A549 (cell line): ENCODE measurements around the gene MPPE1. TPM values are rescaled to one million over a fixed set of nuclear protein-coding genes. Genes with fewer than 3 reads are reported as not detected.
A peak's percentile ranks its signal among the peaks of the same experiment; 100 is the strongest.

ENCODE experiments used
- ATAC-seq, 2 experiments: fragments of 200-7000 bp in 1 of 2; fragments of >200 bp in 1 of 2; cut with Nextera tagmentation in 1 of 2; cut with Tn5 transposase in 1 of 2; 3 replicates each; pipeline versions ENCODE4 v1.8.0 to v1.9.1; 2018 to 2020; ENCODE audit warnings: mild to moderate bottlenecking in 1 of 2, moderate library complexity in 1 of 2
- CTCF ChIA-PET: fragments of 300-600 bp; sonication (Branson Sonifier 250); formaldehyde crosslinking; extraction: SDS; loops from one replicate; lab custom pipeline; 2021; ENCODE audit warnings: antibody characterized with exemption, inconsistent platforms; lab: Yijun Ruan, JAX
- POLR2A ChIA-PET: fragments of 350-600 bp; formaldehyde crosslinking; extraction: SDS; loops from one replicate; lab custom pipeline; 2021; ENCODE audit warnings: antibody characterized with exemption, inconsistent platforms; lab: Yijun Ruan, JAX
- DNase-seq, 2 experiments: peaks; one replicate each; pipeline versions ENCODE4 v3.0.0 to v3.0.0-alpha.2; 2011 to 2016; ENCODE audit warnings: low read depth in 1 of 2, low spot score in 1 of 2
- FAIRE-seq: peaks from 2 replicates; lab custom pipeline; 2011; peaks lifted over from hg19 to GRCh38; lab: Jason Lieb, UNC
- H3K27ac ChIP-seq, 2 experiments: fragments of >200 bp; sonication (Bioruptor Twin); formaldehyde crosslinking; 3 replicates each; pipeline ENCODE4 v1.5.1; 2016 to 2017
- H3K4me1 ChIP-seq: fragments of >200 bp; sonication (Bioruptor Twin); formaldehyde crosslinking; 3 replicates; pipeline ENCODE4 v1.6.1; 2016
- H3K4me2 ChIP-seq: fragments of >200 bp; sonication (Bioruptor Twin); formaldehyde crosslinking; 3 replicates; pipeline ENCODE4 v1.6.1; 2016
- H3K4me3 ChIP-seq: fragments of >200 bp; sonication (Bioruptor Twin); formaldehyde crosslinking; 3 replicates; pipeline ENCODE4 v1.5.1; 2016
- H3K9me3 ChIP-seq: fragments of >200 bp; sonication (Bioruptor Twin); formaldehyde crosslinking; 3 replicates; pipeline ENCODE4 v1.6.1; 2016
- EHMT2 ChIP-seq: fragments of 200-600 bp; sonication (generic); IDR thresholded peaks from 2 replicates; pipeline ENCODE4 v1.6.1; 2016; ENCODE audit warnings: antibody characterized with exemption, low read depth, mild to moderate bottlenecking, moderate library complexity
- HEYL ChIP-seq: fragments of 250-450 bp; sonication (Bioruptor Pico); IDR thresholded peaks from 2 replicates; pipeline ENCODE4 v1.8.0; 2021; ENCODE audit warnings: mild to moderate bottlenecking, moderate library complexity
- KDM1A ChIP-seq: fragments of 200-600 bp; sonication (generic); IDR thresholded peaks from 2 replicates; pipeline ENCODE4 v1.6.1; 2016; ENCODE audit warnings: low read depth, mild to moderate bottlenecking
- MAFK ChIP-seq: fragments of 450-650 bp; IDR thresholded peaks from 2 replicates; pipeline ENCODE4 v1.6.1; 2014; ENCODE audit not compliant: partially characterized antibody
- NFE2L2 ChIP-seq: fragments of 150-350 bp; conservative IDR thresholded peaks from 2 replicates; pipeline ENCODE4 v1.6.1; 2014; ENCODE audit warnings: low read length
- RAD21 ChIP-seq, 2 experiments: fragments of >200 bp in 1 of 2; sonication (Bioruptor Twin) in 1 of 2; formaldehyde crosslinking in 1 of 2; IDR thresholded peaks in 1 of 2; conservative IDR thresholded peaks in 1 of 2; 2 replicates in 1 of 2; 3 replicates in 1 of 2; pipeline ENCODE4 v1.6.1; 2012 to 2018; ENCODE audit warnings: inconsistent platforms in 1 of 2
- RFX5 ChIP-seq: fragments of 450-650 bp; IDR thresholded peaks from 2 replicates; pipeline ENCODE4 v1.7.1; 2014; ENCODE audit warnings: antibody characterized with exemption, mild to moderate bottlenecking, moderate library complexity
- WGBS: methylation state at CpG from one replicate; pipeline ENCODE4 v1.1.6; 2017; ENCODE audit errors: missing lambda C conversion rate; 5-methylcytosine and 5-hydroxymethylcytosine counted together
- polyA plus RNA-seq, 4 experiments: library from polyadenylated mRNA; depleted of rRNA in 3 of 4; stranded (reverse); fragments of >200 nt; fragmentation: RNase III in 1 of 4; extraction: RNeasy Plus Mini Kit Qiagen cat#74134 plus additional on column Dnase treatment in 1 of 4; gene quantifications; 2 replicates in 3 of 4; 3 replicates in 1 of 4; pipeline ENCODE4 v1.2.3, GENCODE V29; 2011 to 2017
- TF ChIP-seq, protein P1 (sequence below): fragments of >200 bp; sonication (Bioruptor Twin); formaldehyde crosslinking; IDR thresholded peaks from 3 replicates; pipeline ENCODE4 v1.6.1; 2016
- TF ChIP-seq, protein P2 (sequence below): fragments of 450-650 bp; IDR thresholded peaks from 2 replicates; pipeline ENCODE4 v1.6.1; 2014; ENCODE audit warnings: antibody characterized with exemption
- TF ChIP-seq, protein P3 (sequence below): fragments of 200-600 bp; sonication (generic); IDR thresholded peaks from 2 replicates; pipeline ENCODE4 v1.6.1; 2016; ENCODE audit warnings: antibody characterized with exemption, mild to moderate bottlenecking, moderate library complexity

The MPPE1 gene
- polyA plus RNA-seq, 2 of the 4 experiments (the other 2 are of a cell fraction) = 20.4 to 26.4 TPM

DNA sequence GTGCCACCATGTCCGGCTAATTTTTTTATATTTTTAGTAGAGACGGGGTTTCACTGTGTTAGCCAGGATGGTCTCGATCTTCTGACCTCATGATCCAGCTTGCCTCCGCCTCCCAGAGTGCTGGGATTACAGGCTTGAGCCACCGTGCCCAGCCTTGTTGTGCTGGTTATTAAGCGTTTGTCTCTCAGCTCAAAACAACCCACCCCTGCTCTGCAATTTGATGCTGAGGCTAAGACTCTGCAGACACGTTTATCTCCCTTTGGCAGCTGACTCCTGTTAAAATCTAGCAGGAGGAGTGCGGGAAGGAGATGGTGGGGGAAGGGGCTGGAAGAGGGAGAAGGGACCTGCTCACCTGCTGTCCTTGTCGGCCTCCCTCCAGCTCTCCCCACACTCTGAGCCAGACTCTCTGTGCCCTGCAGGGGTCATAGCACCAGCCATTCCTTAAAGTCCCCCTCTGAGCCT is 43.3 kb upstream of the MPPE1 start (continued):
- TF ChIP-seq, protein P1, sequence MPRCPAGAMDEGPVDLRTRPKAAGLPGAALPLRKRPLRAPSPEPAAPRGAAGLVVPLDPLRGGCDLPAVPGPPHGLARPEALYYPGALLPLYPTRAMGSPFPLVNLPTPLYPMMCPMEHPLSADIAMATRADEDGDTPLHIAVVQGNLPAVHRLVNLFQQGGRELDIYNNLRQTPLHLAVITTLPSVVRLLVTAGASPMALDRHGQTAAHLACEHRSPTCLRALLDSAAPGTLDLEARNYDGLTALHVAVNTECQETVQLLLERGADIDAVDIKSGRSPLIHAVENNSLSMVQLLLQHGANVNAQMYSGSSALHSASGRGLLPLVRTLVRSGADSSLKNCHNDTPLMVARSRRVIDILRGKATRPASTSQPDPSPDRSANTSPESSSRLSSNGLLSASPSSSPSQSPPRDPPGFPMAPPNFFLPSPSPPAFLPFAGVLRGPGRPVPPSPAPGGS = no peak
- TF ChIP-seq, all 56 proteins: peak for 0

DNA sequence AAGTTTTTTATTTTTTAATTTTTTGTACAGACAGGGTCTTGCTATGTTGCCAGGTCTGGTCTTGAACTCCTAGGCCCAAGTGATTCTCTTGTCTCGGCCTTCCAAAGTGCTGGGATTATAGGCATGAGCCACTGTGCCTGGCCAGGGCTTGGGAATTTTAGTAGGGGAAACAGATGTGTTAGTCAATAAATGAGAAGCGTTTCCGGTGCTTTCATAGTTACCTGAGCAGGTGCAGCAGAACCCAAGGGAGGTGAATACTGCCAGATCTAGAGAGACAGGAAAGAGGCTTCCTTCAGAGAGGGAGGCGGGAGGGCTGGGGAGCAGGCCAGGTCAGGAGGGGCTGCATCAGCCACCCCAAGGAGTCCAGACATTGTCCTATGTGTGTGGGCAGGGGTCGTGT is 42.7 kb upstream of the MPPE1 start:
- WGBS = 77% methylated on average over 5 of the region's 5 CpGs
- FAIRE-seq = no peak
- Histone ChIP-seq H3K9me3 (peaks cover 2% of the 10 kb centered on the region), H3K4me2 (no peak overlapping the region), H3K4me3 (no peak overlapping the region), H3K27ac (peak overlapping the region in 1 of 2 experiments; percentile 100; a peak in 3 of 6 replicates), H3K4me1 (peaks cover 38% of the 10 kb centered on the region)
- no peak for DNase-seq
- ChIA-PET POLR2A (no interaction called here), CTCF (interaction anchor here (21.3 kb wide), 1 partner anchor 43 kb away, joined by 435 read pairs; no protein-coding TSS in a partner anchor)
- no peak for ATAC-seq
- TF ChIP-seq RFX5 = no peak
- TF ChIP-seq HEYL (CRISPR knock-in tag) = no peak
- no peak for TF ChIP-seq NFE2L2
- no peak for TF ChIP-seq RAD21 (conservative IDR thresholded peaks at IDR 0.05 in 1 of 2, IDR thresholded peaks at IDR 0.05 in 1 of 2)
- no peak for TF ChIP-seq MAFK

GRCh38 chr18:11948852-11949523 is 40.9 kb upstream of the MPPE1 start:
- ChIA-PET CTCF (interaction anchor here (1.1 to 21.3 kb wide), 5 partner anchors 11 to 90 kb away, joined by 4 to 435 read pairs (median 11); no protein-coding TSS in a partner anchor), POLR2A (interaction anchor here (4.7 kb wide), 1 partner anchor 32 kb away, joined by 50 read pairs; the partner anchor contains the start of gene IMPA2)
- ATAC-seq = no peak
- TF ChIP-seq, protein P2, sequence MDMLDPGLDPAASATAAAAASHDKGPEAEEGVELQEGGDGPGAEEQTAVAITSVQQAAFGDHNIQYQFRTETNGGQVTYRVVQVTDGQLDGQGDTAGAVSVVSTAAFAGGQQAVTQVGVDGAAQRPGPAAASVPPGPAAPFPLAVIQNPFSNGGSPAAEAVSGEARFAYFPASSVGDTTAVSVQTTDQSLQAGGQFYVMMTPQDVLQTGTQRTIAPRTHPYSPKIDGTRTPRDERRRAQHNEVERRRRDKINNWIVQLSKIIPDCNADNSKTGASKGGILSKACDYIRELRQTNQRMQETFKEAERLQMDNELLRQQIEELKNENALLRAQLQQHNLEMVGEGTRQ = no peak
- TF ChIP-seq EHMT2 (no peak), KDM1A (no peak)
- TF ChIP-seq, protein P3, sequence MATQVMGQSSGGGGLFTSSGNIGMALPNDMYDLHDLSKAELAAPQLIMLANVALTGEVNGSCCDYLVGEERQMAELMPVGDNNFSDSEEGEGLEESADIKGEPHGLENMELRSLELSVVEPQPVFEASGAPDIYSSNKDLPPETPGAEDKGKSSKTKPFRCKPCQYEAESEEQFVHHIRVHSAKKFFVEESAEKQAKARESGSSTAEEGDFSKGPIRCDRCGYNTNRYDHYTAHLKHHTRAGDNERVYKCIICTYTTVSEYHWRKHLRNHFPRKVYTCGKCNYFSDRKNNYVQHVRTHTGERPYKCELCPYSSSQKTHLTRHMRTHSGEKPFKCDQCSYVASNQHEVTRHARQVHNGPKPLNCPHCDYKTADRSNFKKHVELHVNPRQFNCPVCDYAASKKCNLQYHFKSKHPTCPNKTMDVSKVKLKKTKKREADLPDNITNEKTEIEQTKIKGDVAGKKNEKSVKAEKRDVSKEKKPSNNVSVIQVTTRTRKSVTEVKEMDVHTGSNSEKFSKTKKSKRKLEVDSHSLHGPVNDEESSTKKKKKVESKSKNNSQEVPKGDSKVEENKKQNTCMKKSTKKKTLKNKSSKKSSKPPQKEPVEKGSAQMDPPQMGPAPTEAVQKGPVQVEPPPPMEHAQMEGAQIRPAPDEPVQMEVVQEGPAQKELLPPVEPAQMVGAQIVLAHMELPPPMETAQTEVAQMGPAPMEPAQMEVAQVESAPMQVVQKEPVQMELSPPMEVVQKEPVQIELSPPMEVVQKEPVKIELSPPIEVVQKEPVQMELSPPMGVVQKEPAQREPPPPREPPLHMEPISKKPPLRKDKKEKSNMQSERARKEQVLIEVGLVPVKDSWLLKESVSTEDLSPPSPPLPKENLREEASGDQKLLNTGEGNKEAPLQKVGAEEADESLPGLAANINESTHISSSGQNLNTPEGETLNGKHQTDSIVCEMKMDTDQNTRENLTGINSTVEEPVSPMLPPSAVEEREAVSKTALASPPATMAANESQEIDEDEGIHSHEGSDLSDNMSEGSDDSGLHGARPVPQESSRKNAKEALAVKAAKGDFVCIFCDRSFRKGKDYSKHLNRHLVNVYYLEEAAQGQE = no peak
- no peaks in the 10 kb centered on the region for H3K9me3 ChIP-seq
- peak overlapping the region; percentile 76; the same call in 1 of the 3 replicates for H3K4me2 ChIP-seq
- no peak for DNase-seq
- H3K4me1 ChIP-seq = peaks cover 29% of the 10 kb centered on the region
- no peak for FAIRE-seq
- H3K27ac ChIP-seq = peak overlapping the region; percentile 98 to 100
- 61% methylated on average over 6 of the region's 6 CpGs for WGBS
- no peak overlapping the region for H3K4me3 ChIP-seq
